Colon (tissue), 2 donors: ENCODE measurements around the gene RHOBTB1.
"Not testable (repeated sequence)": the region's sequence is repeated elsewhere in the genome, so short reads cannot be mapped to it uniquely, and the experiment has no call there.

Experiments used
- FAIRE-seq: peaks from 2 replicates; lab custom pipeline; 2012; peaks lifted over from hg19 to GRCh38; lab: Jason Lieb, UNC
- donor health status: control.
- donor health status: control.

Gene RHOBTB1

DNA sequence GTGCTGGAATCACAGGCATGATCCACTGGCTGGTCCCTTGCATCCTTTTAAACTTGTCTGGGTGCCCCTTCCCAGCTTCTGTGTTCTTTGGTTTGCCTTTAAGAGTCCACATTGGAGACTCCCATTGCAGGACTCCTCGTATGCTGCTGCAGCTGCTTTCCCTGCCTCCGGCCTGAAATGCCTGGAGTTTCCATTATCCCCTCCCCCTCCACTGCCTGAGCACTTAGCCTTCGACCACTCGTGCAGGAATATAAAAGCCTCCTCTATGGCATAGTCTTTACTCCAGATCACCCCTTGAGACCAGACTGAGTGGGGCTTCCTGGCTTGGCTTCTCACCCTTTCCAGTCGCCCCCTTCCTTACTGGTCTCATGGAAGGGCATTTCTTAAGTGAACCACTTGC lies 80.2 kb downstream of the RHOBTB1 start:
- no peak for FAIRE-seq

DNA sequence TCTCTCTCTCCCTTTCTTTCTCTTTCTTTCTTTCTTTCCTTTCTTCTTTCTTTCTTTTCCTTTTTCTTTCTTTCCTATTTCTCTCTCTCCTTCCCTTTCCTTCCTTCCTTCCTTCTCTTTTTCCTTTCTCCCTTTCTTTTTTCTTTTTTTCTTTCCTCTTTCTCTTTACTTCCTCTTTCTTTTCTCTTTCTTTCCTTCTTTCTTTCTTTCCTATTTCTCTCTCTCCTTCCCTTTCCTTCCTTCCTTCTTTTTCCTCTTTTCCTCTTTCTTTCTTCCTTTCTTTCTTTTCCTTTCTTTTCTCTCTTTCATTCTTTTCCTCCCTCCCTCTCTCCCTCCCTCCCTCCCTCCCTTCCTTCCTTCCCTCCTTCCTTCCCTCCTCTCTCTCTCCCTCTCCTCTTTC lies 81.5 kb downstream of the RHOBTB1 start:
- no peak for FAIRE-seq

- no peak for FAIRE-seq
Observed at GRCh38 chr10:60856405-60856804, 87.6 kb downstream of the RHOBTB1 start.

- FAIRE-seq, result no peak
Observed at GRCh38 chr10:60853637-60854036, 90.3 kb downstream of the RHOBTB1 start.

DNA sequence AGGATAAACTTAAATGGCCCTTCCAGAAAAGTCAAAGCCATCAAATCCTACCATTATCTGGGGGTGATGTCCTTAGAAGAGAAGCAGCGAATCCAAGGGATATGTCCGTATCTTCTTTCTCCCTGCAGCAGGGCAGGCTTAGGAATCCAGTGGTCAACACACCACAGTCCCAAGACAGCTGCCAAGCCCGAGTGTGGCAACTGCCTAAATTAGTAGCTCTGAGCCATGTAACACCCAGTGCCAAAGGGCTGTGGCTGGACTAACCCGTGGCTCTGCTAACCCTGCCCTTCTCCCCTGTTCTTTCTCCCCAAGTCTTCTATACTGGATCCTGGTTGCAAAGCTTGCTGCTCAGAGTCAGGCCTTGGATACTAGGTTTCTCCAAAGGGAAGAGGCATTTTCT lies 90.9 kb downstream of the RHOBTB1 start:
- FAIRE-seq, result no peak

DNA sequence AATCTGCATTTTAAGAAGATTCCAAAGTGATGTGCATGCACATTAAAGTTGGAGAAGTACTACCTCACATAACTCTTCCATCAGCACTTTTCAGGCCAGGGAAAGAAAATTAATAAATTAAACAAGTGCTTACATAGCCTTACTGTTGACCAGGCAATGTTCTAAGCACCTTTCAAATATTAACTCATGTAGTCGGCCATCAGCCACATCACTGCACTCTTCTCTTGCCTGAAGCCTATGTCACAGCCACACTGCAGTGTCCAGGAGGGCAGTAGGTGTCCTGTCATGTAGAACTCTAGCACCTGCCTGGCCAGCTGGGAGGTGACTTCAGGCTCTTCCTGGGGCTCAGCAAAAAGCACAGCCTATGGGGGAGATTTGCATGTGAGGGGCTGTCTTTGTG lies 94.2 kb downstream of the RHOBTB1 start:
- FAIRE-seq, result no peak

- no peak for FAIRE-seq
Observed at GRCh38 chr10:60849217-60849616, 94.8 kb downstream of the RHOBTB1 start.

- no peak for FAIRE-seq
Observed at GRCh38 chr10:60848680-60849079, 95.3 kb downstream of the RHOBTB1 start.

- no peak for FAIRE-seq
Observed at GRCh38 chr10:60848126-60848525, 95.9 kb downstream of the RHOBTB1 start.

DNA sequence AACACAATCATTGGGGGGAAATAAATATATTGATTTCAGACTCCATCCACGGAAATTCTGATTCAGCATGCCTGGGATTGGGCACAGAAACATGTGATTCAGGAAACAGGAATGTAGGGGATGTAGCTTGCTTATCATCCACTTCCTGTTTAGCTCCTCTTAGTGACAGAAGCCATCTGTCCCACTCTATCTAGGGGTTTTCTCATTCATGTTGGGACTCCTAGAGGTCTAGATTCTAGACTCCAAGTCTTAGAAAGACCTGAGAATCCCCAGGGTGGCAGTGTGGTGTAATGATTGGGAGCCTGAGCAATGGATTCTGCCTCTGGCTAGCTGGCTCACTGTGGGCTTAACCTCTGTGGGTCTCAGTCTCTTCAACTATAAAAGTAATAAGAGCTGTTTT lies 97.8 kb downstream of the RHOBTB1 start:
- FAIRE-seq, result no peak

DNA sequence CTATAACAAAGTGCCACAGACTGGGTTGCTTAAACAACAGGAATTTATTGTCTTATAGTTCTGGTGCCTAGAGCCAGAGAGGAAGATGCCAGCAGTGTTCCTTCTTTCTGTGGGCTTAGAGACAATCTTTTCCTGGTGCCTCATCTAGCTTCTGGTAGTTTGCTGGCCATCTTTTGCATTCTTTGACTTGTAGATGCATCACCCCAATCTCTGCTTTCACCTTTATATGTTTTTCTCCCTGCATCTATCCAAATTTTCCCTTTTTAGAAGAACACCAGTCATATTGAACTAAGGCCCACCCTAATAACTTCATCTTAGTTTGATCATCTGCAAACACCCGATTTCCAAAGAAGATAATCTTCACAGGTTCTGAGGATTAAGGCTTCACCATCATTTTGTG lies 98.9 kb downstream of the RHOBTB1 start:
- no peak for FAIRE-seq

- no peak for FAIRE-seq
Observed at GRCh38 chr10:60842694-60843093, 101.3 kb downstream of the RHOBTB1 start.

GRCh38 chr10:60841227-60841626 lies 102.8 kb downstream of the RHOBTB1 start:
- FAIRE-seq, result not testable (repeated sequence)

GRCh38 chr10:60835049-60835448 lies 108.9 kb downstream of the RHOBTB1 start:
- FAIRE-seq, result no peak

GRCh38 chr10:60834401-60834800 lies 109.6 kb downstream of the RHOBTB1 start:
- no peak for FAIRE-seq

DNA sequence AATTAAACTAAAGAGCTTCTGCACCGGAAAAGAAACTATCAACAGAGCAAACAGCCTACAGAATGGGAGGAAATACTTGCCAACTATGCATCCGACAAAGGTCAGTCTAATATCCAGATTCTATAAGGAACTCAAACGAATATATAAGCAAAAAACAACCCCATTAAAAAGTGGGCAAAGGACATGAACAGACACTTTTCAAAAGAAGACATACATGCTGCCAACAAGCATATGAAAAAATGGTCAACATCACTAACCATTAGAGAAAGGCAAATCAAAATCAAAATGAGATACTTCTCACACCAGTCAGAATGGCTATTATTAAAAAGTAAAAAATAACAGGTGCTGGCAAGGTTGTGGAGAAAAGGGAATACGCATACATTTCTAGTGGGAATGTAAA lies 111.8 kb downstream of the RHOBTB1 start:
- FAIRE-seq, result not testable (repeated sequence)

- FAIRE-seq, result no peak
Observed at GRCh38 chr10:60828489-60828852, 115.5 kb downstream of the RHOBTB1 start.

DNA sequence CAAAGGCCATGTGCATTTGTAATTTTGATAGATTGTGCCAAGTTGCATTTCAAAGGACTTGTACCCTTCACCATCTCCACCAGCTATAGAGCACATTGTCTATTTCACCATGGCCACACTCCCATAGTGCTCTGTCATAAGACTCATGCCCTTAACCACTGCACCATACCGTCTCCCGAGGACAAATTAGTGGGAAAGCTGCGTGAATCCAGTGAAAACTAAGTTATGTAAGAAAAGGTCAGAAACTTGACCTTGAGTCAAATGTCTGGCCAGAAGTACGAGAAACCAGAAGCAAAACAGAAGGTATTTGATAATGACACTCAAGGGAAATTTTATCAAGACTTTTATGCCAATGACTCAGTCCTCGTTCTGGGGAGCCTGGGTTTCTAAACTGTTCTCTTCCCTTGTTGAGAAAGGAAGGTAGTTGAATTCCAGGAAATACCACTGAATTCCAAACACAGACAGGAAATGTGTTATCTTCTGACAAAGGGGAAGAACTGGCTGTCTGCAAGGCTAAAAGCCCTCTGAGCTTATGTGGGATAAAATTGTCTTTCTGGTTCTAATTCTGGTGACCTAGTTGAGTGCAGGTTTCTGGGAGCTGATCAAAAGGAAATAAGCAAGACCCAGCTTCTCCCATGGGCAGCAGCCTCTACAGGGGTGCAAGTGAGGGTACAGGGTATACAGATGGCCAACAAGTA lies 116.0 kb downstream of the RHOBTB1 start:
- no peak for FAIRE-seq

DNA sequence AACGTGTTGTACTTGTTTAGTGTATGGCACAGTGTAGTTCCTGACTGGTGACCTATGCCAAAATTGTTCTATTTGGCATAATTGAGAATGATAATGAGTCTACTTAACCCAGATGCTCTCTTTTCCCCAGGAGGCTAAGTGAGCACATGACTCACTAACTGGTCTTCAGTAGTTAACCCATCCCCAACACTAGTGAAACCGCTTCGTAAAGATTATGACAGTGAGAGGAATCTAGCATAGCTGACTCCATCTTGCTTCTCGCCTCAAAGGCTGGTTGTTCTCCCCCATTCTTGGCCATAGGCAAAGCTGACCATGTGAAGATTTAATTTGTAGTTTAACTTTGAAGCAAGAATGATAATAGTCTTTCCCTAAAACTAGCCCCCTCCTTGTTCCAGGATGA lies 118.5 kb downstream of the RHOBTB1 start:
- no peak for FAIRE-seq

DNA sequence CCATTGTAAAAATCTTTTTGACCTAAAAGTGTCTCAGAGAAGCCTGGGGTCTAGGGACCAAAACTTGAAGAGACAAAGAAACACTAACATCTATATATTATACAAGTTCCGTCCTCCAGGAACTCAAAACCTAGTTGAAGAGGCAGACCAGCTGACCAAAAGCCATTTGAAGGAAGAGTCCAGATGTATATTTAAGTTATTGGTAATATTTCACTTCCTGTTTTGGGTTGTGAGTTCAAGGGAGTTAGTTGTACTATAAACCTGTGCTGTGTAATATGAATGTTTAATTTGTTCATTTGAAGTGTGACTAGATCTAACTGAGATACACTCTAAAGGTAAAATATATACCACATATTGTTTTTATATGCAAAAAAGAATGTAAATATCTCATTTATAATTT lies 120.7 kb downstream of the RHOBTB1 start:
- no peak for FAIRE-seq

- no peak for FAIRE-seq
Observed at GRCh38 chr10:60822809-60823208, 121.2 kb downstream of the RHOBTB1 start.

- FAIRE-seq, result no peak
Observed at GRCh38 chr10:60821656-60822055, 122.3 kb downstream of the RHOBTB1 start.

- FAIRE-seq, result no peak
Observed at GRCh38 chr10:60820093-60820754, 123.8 kb downstream of the RHOBTB1 start.
